ENCODE results near the gene PRR12.
A peak's percentile ranks its signal among the peaks of the same experiment; 100 is the strongest.

Gene PRR12, protein sequence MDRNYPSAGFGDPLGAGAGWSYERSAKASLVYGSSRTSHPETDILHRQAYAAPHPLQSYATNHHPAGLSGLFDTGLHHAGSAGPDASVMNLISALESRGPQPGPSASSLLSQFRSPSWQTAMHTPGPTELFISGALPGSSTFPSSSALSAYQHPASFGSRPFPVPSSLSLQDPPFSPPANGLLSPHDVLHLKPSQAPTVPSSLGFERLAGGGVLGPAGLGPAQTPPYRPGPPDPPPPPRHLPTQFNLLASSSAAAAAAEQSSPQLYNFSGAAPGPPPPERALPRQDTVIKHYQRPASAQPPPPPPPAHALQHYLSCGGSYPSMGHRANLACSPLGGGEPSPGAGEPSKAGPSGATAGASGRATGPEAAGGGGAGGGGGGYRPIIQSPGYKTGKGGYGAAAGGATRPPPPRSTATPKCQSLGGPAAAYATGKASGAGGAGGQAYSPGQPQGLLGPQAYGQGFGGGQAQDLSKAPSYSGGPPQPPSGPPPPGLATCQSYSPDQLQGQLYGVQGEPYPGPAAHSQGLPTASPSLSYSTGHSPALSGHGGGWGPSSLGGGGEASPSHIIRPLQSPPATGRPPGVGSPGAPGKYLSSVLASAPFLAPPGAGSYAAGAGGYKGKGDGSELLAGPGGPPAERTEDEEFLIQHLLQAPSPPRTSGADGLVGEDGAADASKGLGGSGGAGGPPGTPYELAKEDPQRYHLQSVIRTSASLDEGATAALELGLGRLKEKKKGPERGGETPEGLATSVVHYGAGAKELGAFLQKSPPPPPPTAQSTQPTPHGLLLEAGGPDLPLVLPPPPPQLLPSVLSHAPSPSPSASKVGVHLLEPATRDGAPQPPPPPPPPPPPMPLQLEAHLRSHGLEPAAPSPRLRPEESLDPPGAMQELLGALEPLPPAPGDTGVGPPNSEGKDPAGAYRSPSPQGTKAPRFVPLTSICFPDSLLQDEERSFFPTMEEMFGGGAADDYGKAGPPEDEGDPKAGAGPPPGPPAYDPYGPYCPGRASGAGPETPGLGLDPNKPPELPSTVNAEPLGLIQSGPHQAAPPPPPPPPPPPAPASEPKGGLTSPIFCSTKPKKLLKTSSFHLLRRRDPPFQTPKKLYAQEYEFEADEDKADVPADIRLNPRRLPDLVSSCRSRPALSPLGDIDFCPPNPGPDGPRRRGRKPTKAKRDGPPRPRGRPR (N-terminal part only)

DNA sequence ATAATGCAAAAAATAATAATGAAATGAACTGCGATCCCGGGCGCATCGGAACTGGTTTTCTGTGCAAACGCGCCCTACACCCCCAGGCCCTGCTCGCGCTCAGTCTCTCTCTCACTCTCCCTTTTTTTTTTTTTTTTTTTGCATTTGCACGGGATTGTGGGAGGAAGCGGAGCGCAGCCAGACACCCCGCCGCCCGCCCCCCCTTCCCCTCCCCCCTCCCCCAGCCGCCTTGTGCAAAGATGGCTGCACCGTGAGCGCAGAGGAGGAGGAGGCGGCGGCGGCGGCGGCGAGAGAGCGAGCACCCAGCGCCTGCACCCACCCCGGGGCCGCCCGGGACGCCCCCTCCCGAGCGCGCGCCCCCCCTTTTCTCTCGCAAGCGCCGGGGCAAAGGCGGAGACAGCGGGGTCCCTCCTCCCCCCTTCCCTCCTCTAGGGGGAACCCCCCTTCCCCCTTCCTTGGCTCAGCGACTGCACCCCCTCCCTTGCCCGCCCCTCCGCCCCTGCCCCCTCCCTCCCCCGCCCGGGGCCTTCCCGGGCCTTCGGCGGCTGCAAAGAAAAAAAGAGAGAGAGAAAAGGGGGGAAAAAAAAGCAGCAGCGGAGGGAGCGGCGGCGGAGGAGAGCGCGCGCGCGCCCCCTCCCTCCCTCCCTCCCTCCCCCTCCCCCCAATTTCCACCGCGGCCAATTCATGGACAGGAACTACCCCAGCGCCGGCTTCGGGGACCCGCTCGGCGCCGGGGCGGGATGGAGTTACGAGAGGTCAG, at the start of gene PRR12:
TSS of gene PRR12 (plus strand) at position 212 of the 760 bp plus-strand sequence. CDS start at position 685, 473 bp downstream.
- peaks cover 35% of the 10 kb centered on the region for H3K36me3 ChIP-seq (ENCODE audit: insufficient read depth, low read length)
- no peaks in the 10 kb centered on the region for H3K9me3 ChIP-seq (ENCODE audit: insufficient read depth, low read length, severe bottlenecking)
- peaks cover 38% of the 10 kb centered on the region for H4K20me1 ChIP-seq (ENCODE audit: insufficient read depth, low read length)
- peak within 1 kb of the TSS; percentile 90 for H3K9ac ChIP-seq (ENCODE audit: low read depth, low read length)
- peaks cover 47% of the 10 kb centered on the region for H3K79me2 ChIP-seq (ENCODE audit: insufficient read depth, low read length)
- peaks cover 23% of the 10 kb centered on the region for H3K4me1 ChIP-seq (ENCODE audit: insufficient read depth, low read length)
- no peak for TF ChIP-seq EZH2 (IDR thresholded peaks at IDR 0.05; ENCODE audit: borderline replicate concordance, low read depth, low read length, severe bottlenecking)
- TF ChIP-seq, protein P1, sequence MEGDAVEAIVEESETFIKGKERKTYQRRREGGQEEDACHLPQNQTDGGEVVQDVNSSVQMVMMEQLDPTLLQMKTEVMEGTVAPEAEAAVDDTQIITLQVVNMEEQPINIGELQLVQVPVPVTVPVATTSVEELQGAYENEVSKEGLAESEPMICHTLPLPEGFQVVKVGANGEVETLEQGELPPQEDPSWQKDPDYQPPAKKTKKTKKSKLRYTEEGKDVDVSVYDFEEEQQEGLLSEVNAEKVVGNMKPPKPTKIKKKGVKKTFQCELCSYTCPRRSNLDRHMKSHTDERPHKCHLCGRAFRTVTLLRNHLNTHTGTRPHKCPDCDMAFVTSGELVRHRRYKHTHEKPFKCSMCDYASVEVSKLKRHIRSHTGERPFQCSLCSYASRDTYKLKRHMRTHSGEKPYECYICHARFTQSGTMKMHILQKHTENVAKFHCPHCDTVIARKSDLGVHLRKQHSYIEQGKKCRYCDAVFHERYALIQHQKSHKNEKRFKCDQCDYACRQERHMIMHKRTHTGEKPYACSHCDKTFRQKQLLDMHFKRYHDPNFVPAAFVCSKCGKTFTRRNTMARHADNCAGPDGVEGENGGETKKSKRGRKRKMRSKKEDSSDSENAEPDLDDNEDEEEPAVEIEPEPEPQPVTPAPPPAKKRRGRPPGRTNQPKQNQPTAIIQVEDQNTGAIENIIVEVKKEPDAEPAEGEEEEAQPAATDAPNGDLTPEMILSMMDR (IDR thresholded peaks at IDR 0.05; ENCODE audit: borderline replicate concordance, extremely low read depth, low read length, poor library complexity, severe bottlenecking) = no peak
- peak within 1 kb of the TSS; percentile 90 for H3K4me2 ChIP-seq (ENCODE audit: insufficient read depth, low read length)
- peak within 1 kb of the TSS; percentile 97 to 100 for H3K4me3 ChIP-seq (ENCODE audit: low read depth in 1 of 2, low read length in 2 of 2)
- H3K27me3 ChIP-seq (ENCODE audit: insufficient read depth, low read length, poor library complexity) = no peaks in the 10 kb centered on the region
- peak within 1 kb of the TSS; percentile 94 for H3K27ac ChIP-seq (ENCODE audit: low read length)
- peak within 1 kb of the TSS; percentile 78 for H2AFZ ChIP-seq (ENCODE audit: low read depth, low read length)
- peak; percentile 87 for DNase-seq
- ATAC-seq (ENCODE audit: insufficient read depth, low read depth) = peak; percentile 32

DNA sequence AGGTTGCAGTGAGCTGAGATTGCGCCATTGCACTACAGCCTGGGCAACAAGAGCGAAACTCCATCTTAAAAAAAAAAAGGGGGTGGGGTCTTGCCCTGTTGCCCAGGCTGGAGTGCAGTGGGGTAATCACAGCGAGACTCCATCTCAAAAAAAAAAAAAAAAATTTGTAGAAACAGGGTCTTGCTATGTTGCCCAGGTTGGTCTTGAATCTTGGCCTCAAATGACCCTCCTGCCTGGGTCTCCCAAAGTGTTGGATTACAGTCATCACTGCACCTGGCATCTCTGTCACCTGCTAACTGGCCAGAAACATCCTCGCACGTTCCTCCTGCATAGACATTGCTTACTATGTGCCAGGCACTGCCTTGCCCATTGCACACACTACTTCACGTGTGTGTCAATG, 49.1 kb upstream of the PRR12 start:
- no peaks in the 10 kb centered on the region for H3K9me3 ChIP-seq (ENCODE audit: insufficient read depth, low read length, severe bottlenecking)
- DNase-seq (no peak), ATAC-seq (ENCODE audit: insufficient read depth, low read depth) (no peak)
- H3K36me3 ChIP-seq (ENCODE audit: insufficient read depth, low read length) = no peaks in the 10 kb centered on the region
- H3K4me3 ChIP-seq (ENCODE audit: low read depth in 1 of 2, low read length in 2 of 2) = no peak overlapping the region
- no peak overlapping the region for H3K9ac ChIP-seq (ENCODE audit: low read depth, low read length)
- no peak overlapping the region for H3K27ac ChIP-seq (ENCODE audit: low read length)
- H4K20me1 ChIP-seq (ENCODE audit: insufficient read depth, low read length) = no peaks in the 10 kb centered on the region
- H3K79me2 ChIP-seq (ENCODE audit: insufficient read depth, low read length) = no peaks in the 10 kb centered on the region
- no peak overlapping the region for H2AFZ ChIP-seq (ENCODE audit: low read depth, low read length)
- no peak overlapping the region for H3K4me2 ChIP-seq (ENCODE audit: insufficient read depth, low read length)
- peaks cover 3% of the 10 kb centered on the region for H3K4me1 ChIP-seq (ENCODE audit: insufficient read depth, low read length)
- no peaks in the 10 kb centered on the region for H3K27me3 ChIP-seq (ENCODE audit: insufficient read depth, low read length, poor library complexity)
- TF ChIP-seq, protein P1 (IDR thresholded peaks at IDR 0.05; ENCODE audit: borderline replicate concordance, extremely low read depth, low read length, poor library complexity, severe bottlenecking) = no peak
- no peak for TF ChIP-seq EZH2 (IDR thresholded peaks at IDR 0.05; ENCODE audit: borderline replicate concordance, low read depth, low read length, severe bottlenecking)

DNA sequence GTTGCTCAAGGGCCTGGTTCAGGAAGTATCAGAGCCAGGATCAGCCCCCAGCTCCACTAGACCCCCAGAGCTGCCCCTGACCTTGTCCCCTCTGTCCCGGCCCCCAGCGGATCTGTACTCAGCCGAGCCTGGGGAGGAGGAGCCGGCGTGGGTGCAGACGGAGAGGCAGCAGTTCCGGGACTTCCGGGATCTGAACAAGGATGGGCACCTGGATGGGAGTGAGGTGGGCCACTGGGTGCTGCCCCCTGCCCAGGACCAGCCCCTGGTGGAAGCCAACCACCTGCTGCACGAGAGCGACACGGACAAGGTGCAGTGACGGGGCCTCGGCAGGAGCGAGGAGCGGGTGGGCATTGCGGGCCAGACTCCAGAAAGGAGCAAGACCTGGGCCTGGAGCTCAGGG, 48.5 kb upstream of the PRR12 start:
- no peaks in the 10 kb centered on the region for H3K9me3 ChIP-seq (ENCODE audit: insufficient read depth, low read length, severe bottlenecking)
- no peak overlapping the region for H3K9ac ChIP-seq (ENCODE audit: low read depth, low read length)
- H3K36me3 ChIP-seq (ENCODE audit: insufficient read depth, low read length) = no peaks in the 10 kb centered on the region
- no peak overlapping the region for H3K4me2 ChIP-seq (ENCODE audit: insufficient read depth, low read length)
- H3K79me2 ChIP-seq (ENCODE audit: insufficient read depth, low read length) = no peaks in the 10 kb centered on the region
- no peaks in the 10 kb centered on the region for H4K20me1 ChIP-seq (ENCODE audit: insufficient read depth, low read length)
- H3K4me1 ChIP-seq (ENCODE audit: insufficient read depth, low read length) = peaks cover 4% of the 10 kb centered on the region
- DNase-seq (no peak), ATAC-seq (ENCODE audit: insufficient read depth, low read depth) (no peak)
- TF ChIP-seq EZH2 (IDR thresholded peaks at IDR 0.05; ENCODE audit: borderline replicate concordance, low read depth, low read length, severe bottlenecking) = no peak
- TF ChIP-seq, protein P1 (IDR thresholded peaks at IDR 0.05; ENCODE audit: borderline replicate concordance, extremely low read depth, low read length, poor library complexity, severe bottlenecking) = no peak
- no peak overlapping the region for H3K4me3 ChIP-seq (ENCODE audit: low read depth in 1 of 2, low read length in 2 of 2)
- H2AFZ ChIP-seq (ENCODE audit: low read depth, low read length) = no peak overlapping the region
- no peaks in the 10 kb centered on the region for H3K27me3 ChIP-seq (ENCODE audit: insufficient read depth, low read length, poor library complexity)
- no peak overlapping the region for H3K27ac ChIP-seq (ENCODE audit: low read length)
